ENCODE results near the gene CFP. TPM values are rescaled to one million over a fixed set of nuclear protein-coding genes. Genes with fewer than 3 reads are reported as not detected.

Gene CFP
- total and polyA plus RNA-seq, 8 donors = 4.2 to 25.4 (median 6.3) TPM

- DNase-seq (no peak), ATAC-seq (no peak)
- H3K9me3 ChIP-seq = no peaks in the 10 kb centered on the region
- TF ChIP-seq CTCF (IDR thresholded peaks at IDR 0.05) = no peak
- no peaks in the 10 kb centered on the region for H3K27me3 ChIP-seq
- H3K36me3 ChIP-seq = peaks cover 0 to 13% of the 10 kb centered on the region in 2 donors
- no peak overlapping the region for H3K4me3 ChIP-seq
- intact Hi-C loops (cut with DNase I) = no loop called here
- H3K4me1 ChIP-seq = peaks cover 0 to 33% of the 10 kb centered on the region in 2 donors
- peak overlapping the region in 1 of 2 donors; percentile 33 for H3K27ac ChIP-seq
Observed at GRCh38 chrX:47632666-47633065, 2.9 kb upstream of the CFP start.

GRCh38 chrX:47631676-47632075 lies 1.9 kb upstream of the CFP start:
- Histone ChIP-seq H3K27me3 (no peaks in the 10 kb centered on the region), H3K4me1 (peaks cover 0 to 33% of the 10 kb centered on the region in 2 donors), H3K36me3 (peaks cover 0 to 8% of the 10 kb centered on the region in 2 donors), H3K4me3 (no peak overlapping the region), H3K9me3 (no peaks in the 10 kb centered on the region), H3K27ac (no peak overlapping the region)
- ATAC-seq (no peak), DNase-seq (no peak)
- no peak for TF ChIP-seq CTCF (IDR thresholded peaks at IDR 0.05)
- intact Hi-C loops (cut with DNase I) = no loop called here

- Histone ChIP-seq H3K4me1 (peaks cover 0 to 24% of the 10 kb centered on the region in 2 donors), H3K36me3 (peaks cover 0 to 7% of the 10 kb centered on the region in 2 donors), H3K27me3 (peaks cover 0 to 1% of the 10 kb centered on the region in 2 donors), H3K27ac (peak overlapping the region in 1 of 2 donors; percentile 82), H3K9me3 (no peaks in the 10 kb centered on the region), H3K4me3 (peak overlapping the region in 1 of 2 donors; percentile 34)
- TF ChIP-seq CTCF (IDR thresholded peaks at IDR 0.05) = no peak
- intact Hi-C loops (cut with DNase I) = no loop called here
- no peak for DNase-seq
- no peak for ATAC-seq
Observed at GRCh38 chrX:47628982-47629381, 748 bp downstream of the CFP start.

- DNase-seq = no peak
- H3K4me1 ChIP-seq = peaks cover 0 to 14% of the 10 kb centered on the region in 2 donors
- H3K4me3 ChIP-seq = no peak overlapping the region
- no peak overlapping the region for H3K27ac ChIP-seq
- no peak for TF ChIP-seq CTCF (IDR thresholded peaks at IDR 0.05)
- H3K9me3 ChIP-seq = no peaks in the 10 kb centered on the region
- ATAC-seq = no peak
- intact Hi-C loops (cut with DNase I) = no loop called here
- peaks cover 0 to 7% of the 10 kb centered on the region in 2 donors for H3K36me3 ChIP-seq
- peaks cover 0 to 9% of the 10 kb centered on the region in 2 donors for H3K27me3 ChIP-seq
Observed at GRCh38 chrX:47625365-47625764, 4.4 kb downstream of the CFP start.

- no peaks in the 10 kb centered on the region for H3K9me3 ChIP-seq
- no peak overlapping the region for H3K4me3 ChIP-seq
- H3K27me3 ChIP-seq = peaks cover 0 to 19% of the 10 kb centered on the region in 2 donors
- H3K36me3 ChIP-seq = peaks cover 0 to 7% of the 10 kb centered on the region in 2 donors
- intact Hi-C loops (cut with DNase I) = no loop called here
- TF ChIP-seq CTCF (IDR thresholded peaks at IDR 0.05) = no peak
- DNase-seq = peak; percentile 49 to 73 (median 61)
- H3K27ac ChIP-seq = no peak overlapping the region
- peaks cover 0 to 8% of the 10 kb centered on the region in 2 donors for H3K4me1 ChIP-seq
- ATAC-seq = peak; percentile 59
Observed at GRCh38 chrX:47623540-47624027, 6.1 kb downstream of the CFP start.
